OCI-M2 (cell line): Measurements from ENCODE around the gene TMLHE.
"Not testable (repeated sequence)": the region's sequence is repeated elsewhere in the genome, so short reads cannot be mapped to it uniquely, and the experiment has no call there.

Experiments
- DNase-seq: peaks from one replicate; lab custom pipeline; 2025; ENCODE audit not compliant: unreplicated experiment; lab: John Stamatoyannopoulos, UW

The TMLHE gene

DNA sequence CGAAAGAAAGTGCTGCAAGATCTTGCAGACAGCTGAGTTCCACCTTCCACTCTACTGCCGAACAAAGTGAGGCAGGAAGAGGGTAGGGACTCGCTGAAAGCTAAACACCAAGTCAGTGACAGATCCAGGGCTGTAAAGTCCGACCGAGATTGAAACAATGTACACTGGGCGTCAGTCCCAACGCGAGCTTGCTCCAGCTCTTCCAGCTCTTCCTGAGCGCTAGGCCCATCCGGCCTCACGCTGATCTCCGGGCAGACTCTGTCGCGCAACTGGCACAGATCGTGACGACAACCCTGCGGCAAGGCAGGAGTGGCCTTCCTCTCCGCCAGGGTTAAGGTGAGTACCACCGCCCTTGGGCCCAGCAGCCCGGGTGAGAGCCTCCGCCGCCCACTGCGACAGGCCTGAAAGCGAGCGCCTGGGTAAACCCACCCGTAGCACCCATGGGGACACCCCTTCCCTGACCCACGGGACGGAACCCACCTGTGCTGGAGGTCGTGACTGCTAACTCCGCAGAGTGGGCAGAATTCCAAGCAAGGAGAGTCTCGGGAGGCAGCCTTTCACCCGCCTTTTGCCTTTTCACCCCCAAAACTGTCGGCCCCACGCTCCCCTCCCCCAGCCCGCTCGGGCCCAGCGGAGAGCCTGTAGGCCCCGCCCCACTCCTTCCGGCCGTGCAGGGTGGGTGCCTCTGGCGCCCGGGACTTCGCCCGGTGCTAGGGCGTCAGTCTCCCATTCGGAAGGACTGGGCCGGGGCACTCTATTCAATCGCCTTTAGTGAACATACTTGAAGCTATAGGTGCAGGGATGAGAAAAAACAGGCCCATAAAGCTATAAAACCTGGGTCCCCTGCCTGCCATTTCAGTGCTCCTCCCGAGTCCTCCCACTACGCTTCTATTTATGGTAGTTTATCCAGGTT, at the start of gene TMLHE, which contains the start of gene SPRY3:
Gene TMLHE, minus strand, starts transcription at position 641 of the 913 bp plus-strand sequence. CDS start 67,676 bp downstream, outside the sequence.
Gene SPRY3, plus strand, starts transcription at position 275 of the 913 bp plus-strand sequence.
- no peak for DNase-seq

GRCh38 chrX:155662282-155662681, 49.5 kb upstream of the TMLHE start:
- DNase-seq = no peak

GRCh38 chrX:155645180-155645579, 32.4 kb upstream of the TMLHE start:
- DNase-seq = no peak

- DNase-seq = no peak
These were observed 30.5 kb upstream of the TMLHE start for GRCh38 chrX:155643240-155643639.

GRCh38 chrX:155641371-155641770, 28.6 kb upstream of the TMLHE start:
- DNase-seq = not testable (repeated sequence)

DNA sequence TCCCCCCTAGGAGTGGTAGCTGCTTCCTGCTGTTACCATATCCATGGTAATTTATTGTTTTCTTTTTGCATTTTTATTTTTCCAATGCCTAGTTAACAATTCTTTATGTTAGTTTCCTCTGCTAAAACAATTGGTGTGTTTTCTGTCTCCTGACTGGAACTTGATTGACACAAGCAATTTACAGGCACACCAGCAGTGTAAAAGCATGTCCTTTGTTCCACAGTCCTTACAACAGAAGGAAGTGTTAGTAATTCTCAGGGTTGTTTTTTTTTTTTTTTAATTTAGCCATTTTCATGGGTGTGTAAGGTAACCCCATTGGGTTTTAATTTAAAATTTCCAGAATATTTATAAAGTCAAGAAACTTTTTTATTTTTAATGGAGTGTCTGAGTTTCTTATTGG, 25.0 kb upstream of the TMLHE start:
- no peak for DNase-seq

DNA sequence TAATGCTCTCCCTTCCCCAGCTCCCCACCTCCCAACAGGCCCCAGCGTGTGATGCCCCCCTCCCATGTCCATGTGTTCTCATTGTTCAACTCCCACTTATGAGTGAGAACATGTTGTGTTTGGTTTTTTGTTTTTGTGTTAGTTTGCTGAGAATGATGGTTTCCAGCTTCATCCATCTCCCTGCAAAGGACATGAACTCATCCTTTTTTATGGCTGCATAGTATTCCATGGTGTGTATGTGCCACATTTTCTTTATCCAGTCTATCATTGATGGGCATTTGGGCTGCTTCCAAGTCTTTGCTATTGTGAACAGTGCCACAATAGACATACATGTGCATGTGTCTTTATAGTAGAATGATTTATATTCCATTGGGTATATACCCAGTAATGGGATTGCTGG, 22.3 kb upstream of the TMLHE start:
- not testable (repeated sequence) for DNase-seq

- no peak for DNase-seq
These were observed 19.8 kb upstream of the TMLHE start for GRCh38 chrX:155632431-155633100.

- not testable (repeated sequence) for DNase-seq
These were observed 7.4 kb upstream of the TMLHE start for GRCh38 chrX:155620110-155620509.

GRCh38 chrX:155615938-155616337, 3.2 kb upstream of the TMLHE start:
- DNase-seq = no peak

DNA sequence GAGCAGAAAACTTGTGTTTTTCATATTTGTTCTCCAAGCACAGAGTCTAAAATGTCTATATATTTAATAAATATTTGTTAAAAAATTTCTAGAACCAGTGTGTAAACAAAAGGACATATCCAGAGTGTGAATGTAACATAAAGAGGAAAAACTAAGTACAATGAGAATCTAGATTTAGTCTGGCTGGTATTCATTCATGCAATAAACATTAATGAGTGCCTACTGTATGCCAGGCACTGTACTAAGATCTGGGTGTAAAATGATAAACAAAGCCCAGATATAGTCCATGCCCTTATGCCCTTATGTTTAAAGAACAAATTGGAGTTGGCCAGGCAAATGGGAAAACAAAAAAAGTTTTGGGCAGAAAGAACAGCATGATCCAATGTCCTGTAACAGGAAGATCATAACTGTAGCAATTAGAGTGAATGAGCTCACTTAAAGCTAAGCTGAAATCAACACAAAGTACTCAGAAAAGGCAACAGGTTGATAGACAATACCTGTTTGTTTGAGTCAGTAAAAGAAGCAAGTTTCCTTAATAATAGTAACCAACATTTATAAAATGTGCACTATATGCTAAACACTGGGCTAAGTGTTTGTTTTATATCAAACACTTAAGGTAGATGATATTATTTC, 1.3 kb upstream of the TMLHE start:
- no peak for DNase-seq

DNA sequence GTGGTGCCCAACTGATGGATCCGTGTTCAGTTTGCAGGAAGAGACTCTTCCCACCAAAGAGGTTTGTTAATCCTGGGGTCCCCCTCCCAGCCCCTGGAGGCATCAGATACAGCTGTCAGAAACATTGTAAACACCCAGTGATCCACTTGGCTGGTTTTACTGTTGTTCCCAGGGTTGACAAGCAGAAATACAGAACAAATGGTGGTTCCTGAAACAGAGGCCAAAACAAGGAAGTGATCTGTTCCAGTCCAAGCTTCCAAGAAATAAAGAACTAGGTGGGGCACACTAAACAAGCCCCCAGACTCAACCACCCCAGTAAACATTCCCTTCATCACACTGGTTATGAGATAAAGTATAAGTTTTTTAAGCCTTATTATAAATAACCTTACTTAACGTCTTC, 1.4 kb downstream of the TMLHE start:
- no peak for DNase-seq

- no peak for DNase-seq
These were observed 19.8 kb downstream of the TMLHE start for GRCh38 chrX:155592981-155593380.

GRCh38 chrX:155592331-155592730, 20.4 kb downstream of the TMLHE start:
- DNase-seq = no peak

DNA sequence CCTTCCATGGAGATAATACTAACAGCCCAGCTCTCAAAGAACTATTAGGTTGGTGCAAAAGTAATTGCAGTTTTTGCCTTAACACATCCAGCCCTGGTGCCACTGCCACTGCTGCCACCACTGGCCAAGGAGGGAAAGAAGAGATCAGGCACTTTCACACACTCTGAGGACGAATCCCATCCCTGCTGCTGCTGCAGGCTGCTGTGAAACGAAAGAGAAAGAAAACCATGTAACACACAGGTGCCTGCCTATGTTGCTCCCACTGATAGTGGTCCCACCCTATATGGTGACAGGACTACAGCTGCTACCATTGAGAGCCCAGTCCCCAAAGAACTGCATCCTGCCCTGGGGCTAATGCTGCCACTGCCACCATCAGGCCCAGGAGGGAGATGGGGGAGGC, 35.1 kb downstream of the TMLHE start:
- DNase-seq = no peak

- no peak for DNase-seq
These were observed 49.7 kb downstream of the TMLHE start for GRCh38 chrX:155563099-155563498.

- DNase-seq = no peak
These were observed 67.9 kb downstream of the TMLHE start for GRCh38 chrX:155544881-155545280.

GRCh38 chrX:155535866-155536265, 76.9 kb downstream of the TMLHE start:
- DNase-seq = no peak

DNA sequence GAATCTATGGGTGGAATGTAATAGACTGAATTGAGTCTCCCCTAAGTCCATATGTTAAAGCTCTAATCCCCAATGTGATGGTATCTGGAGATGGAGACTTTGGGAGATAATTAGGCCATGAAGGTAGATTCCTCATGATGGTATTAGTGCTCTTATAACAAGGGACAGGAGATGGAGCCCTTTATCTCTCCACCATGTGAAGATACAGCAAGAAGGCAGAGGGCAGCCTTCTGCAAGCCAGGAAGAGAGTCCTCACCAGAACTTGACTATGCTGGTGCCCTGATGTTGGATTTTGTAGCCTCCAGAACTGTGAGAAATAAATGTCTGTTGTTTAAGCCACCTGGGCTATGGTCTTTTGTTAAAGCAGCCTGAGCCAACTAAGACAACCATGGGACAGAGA, 78.0 kb downstream of the TMLHE start:
- DNase-seq = no peak

DNA sequence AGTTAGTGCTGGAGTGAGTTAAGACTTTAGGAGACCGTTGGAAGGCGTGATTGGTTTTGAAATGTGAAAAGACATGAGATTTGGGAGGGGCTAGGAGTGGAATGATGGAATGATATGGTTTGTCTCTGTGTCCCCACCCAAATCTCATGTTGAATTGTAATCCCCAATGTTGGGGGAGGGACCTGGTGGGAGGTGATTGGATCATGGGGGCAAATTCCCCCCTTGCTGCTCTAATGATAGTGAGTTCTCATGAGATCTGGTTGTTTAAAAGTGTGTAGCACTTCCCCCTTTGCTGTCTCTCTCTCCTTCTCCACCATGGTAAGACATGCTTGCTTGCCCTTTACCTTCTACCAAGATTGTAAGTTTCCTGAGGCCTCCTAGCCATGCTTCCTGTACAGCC, 85.7 kb downstream of the TMLHE start:
- not testable (repeated sequence) for DNase-seq

DNA sequence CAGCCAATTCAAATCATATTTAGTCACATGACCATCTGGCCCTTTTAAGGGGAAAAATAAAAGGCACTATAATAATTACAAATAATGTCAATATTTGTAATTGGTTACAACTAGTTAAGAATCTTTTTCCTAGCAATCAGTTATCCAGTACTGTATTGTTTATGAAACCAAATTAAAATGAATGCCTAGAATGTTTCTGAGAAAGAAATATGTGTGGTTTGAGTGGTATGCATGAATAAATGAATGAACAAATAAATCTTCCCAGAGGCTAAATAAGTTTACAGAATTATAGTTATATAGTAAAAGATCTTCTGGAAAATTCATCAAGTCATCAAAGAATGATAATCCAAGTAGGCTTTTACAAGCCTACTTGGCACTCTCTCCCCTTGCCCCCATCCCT, 98.5 kb downstream of the TMLHE start:
- DNase-seq = no peak

GRCh38 chrX:155505296-155505695, 107.5 kb downstream of the TMLHE start:
- DNase-seq = no peak
